HepG2 (cell line): Measurements from ENCODE around the gene RERE. TPM values are rescaled to one million over a fixed set of nuclear protein-coding genes. Genes with fewer than 3 reads are reported as not detected.
A peak's percentile ranks its signal among the peaks of the same experiment; 100 is the strongest.

ENCODE experiments used
- AKNA ChIP-seq: sonication (generic); formaldehyde crosslinking; IDR thresholded peaks from 2 replicates; pipeline ENCODE4 v1.4.0; 2020; ENCODE audit warnings: missing genetic modification reagents, borderline replicate concordance
- CENPT ChIP-seq: sonication (generic); formaldehyde crosslinking; IDR thresholded peaks from 2 replicates; pipeline ENCODE4 v1.8.0; 2022; ENCODE audit warnings: low read depth, mild to moderate bottlenecking, moderate library complexity, missing genetic modification reagents
- EHMT2 ChIP-seq: fragments of 200-600 bp; sonication (generic); IDR thresholded peaks from 2 replicates; pipeline ENCODE4 v1.7.0; 2017; ENCODE audit warnings: antibody characterized with exemption, low read depth, low read length, borderline replicate concordance
- FLYWCH1 ChIP-seq: sonication (generic); formaldehyde crosslinking; IDR thresholded peaks from 2 replicates; pipeline ENCODE4 v1.8.1; 2023; ENCODE audit warnings: mild to moderate bottlenecking, missing genetic modification reagents
- NR2C2 ChIP-seq: sonication (generic); formaldehyde crosslinking; IDR thresholded peaks from 2 replicates; pipeline ENCODE4 v1.4.0; 2020; ENCODE audit warnings: missing genetic modification reagents, mild to moderate bottlenecking, moderate library complexity, borderline replicate concordance
- NR2F6 ChIP-seq, 2 experiments: IDR thresholded peaks; 2 replicates each; pipeline ENCODE4 v1.6.1; 2016; ENCODE audit warnings: antibody characterized with exemption in 1 of 2, mild to moderate bottlenecking in 1 of 2
- SSRP1 ChIP-seq: IDR thresholded peaks from 2 replicates; pipeline ENCODE4 v1.6.1; 2016; ENCODE audit warnings: control low read depth
- THAP9 ChIP-seq: sonication (generic); formaldehyde crosslinking; IDR thresholded peaks from 2 replicates; pipeline ENCODE4; 2020; ENCODE audit warnings: missing genetic modification reagents, mild to moderate bottlenecking, borderline replicate concordance
- ZBTB46 ChIP-seq: sonication (generic); formaldehyde crosslinking; IDR thresholded peaks from 2 replicates; pipeline ENCODE4 v1.4.0; 2020; ENCODE audit warnings: mild to moderate bottlenecking, missing genetic modification reagents, borderline replicate concordance
- ZFX ChIP-seq: sonication (generic); formaldehyde crosslinking; IDR thresholded peaks from 2 replicates; pipeline ENCODE4 v1.4.0; 2020; ENCODE audit warnings: mild to moderate bottlenecking, low read depth, missing genetic modification reagents, moderate library complexity
- ZKSCAN5 ChIP-seq: sonication (generic); formaldehyde crosslinking; IDR thresholded peaks from 2 replicates; pipeline ENCODE4 v1.5.1; 2020; ENCODE audit warnings: mild to moderate bottlenecking, missing genetic modification reagents
- ZNF614 ChIP-seq: IDR thresholded peaks from 2 replicates; pipeline ENCODE4 v1.6.1; 2018; ENCODE audit warnings: missing biosample characterization, missing genetic modification reagents, inconsistent platforms, borderline replicate concordance
- ZNF629 ChIP-seq: sonication (generic); formaldehyde crosslinking; conservative IDR thresholded peaks from 2 replicates; pipeline ENCODE4 v1.5.0; 2020; ENCODE audit warnings: missing genetic modification reagents
- ZNF639 ChIP-seq: conservative IDR thresholded peaks from 2 replicates; pipeline ENCODE4 v1.6.1; 2018; ENCODE audit warnings: missing genetic modification reagents
- ZNF773 ChIP-seq: sonication (generic); formaldehyde crosslinking; IDR thresholded peaks from 2 replicates; pipeline ENCODE4 v1.4.0; 2020; ENCODE audit warnings: missing genetic modification reagents, borderline replicate concordance
- ZNF839 ChIP-seq: sonication (generic); formaldehyde crosslinking; IDR thresholded peaks from 2 replicates; pipeline ENCODE4 v1.4.0; 2020; ENCODE audit warnings: missing genetic modification reagents, mild to moderate bottlenecking, borderline replicate concordance
- polyA plus RNA-seq, 8 experiments: library from polyadenylated mRNA; depleted of rRNA in 3 of 8; stranded (reverse) in 7 of 8; unstranded in 1 of 8; fragments of >200 nt; fragmentation: Illumina TruSeq in 4 of 8; extraction: Trizol in 4 of 8; gene quantifications; 2 replicates each; pipeline versions ENCODE4 v1.2.1 to v1.2.3, GENCODE V29; 2011 to 2016; ENCODE audit warnings: low read depth in 4 of 8, missing spikeins in 1 of 8, mixed read lengths in 1 of 8; ENCODE audit not compliant: insufficient read depth in 1 of 8
- total RNA-seq, 5 experiments: library from RNA; depleted of rRNA; stranded (reverse); fragments of >200 nt; fragmentation: Illumina TruSeq; extraction: Trizol; gene quantifications; 2 replicates each; pipeline ENCODE4 v1.2.3, GENCODE V29; 2016; ENCODE audit warnings: low read depth in 1 of 5
- TF ChIP-seq, protein P1 (sequence below): IDR thresholded peaks from 2 replicates; pipeline ENCODE4 v1.6.1; 2016

Gene RERE
- total and polyA plus RNA-seq, 2 of the 13 experiments (the other 11 are each of a cell fraction or from before 2014, with no cell fraction given), result 18.3 to 21.9 TPM

GRCh38 chr1:8807004-8807403 lies 10.4 kb downstream of the RERE start (continued):
- TF ChIP-seq, protein P1, sequence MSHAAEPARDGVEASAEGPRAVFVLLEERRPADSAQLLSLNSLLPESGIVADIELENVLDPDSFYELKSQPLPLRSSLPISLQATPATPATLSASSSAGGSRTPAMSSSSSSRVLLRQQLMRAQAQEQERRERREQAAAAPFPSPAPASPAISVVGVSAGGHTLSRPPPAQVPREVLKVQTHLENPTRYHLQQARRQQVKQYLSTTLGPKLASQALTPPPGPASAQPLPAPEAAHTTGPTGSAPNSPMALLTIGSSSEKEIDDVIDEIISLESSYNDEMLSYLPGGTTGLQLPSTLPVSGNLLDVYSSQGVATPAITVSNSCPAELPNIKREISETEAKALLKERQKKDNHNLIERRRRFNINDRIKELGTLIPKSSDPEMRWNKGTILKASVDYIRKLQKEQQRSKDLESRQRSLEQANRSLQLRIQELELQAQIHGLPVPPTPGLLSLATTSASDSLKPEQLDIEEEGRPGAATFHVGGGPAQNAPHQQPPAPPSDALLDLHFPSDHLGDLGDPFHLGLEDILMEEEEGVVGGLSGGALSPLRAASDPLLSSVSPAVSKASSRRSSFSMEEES, result no peak
- TF ChIP-seq ZKSCAN5, result no peak
- no peak for TF ChIP-seq ZNF629 (CRISPR knock-in tag)
- no peak for TF ChIP-seq ZNF773 (CRISPR knock-in tag)
- TF ChIP-seq EHMT2, result no peak
- no peak for TF ChIP-seq THAP9 (CRISPR knock-in tag)
- TF ChIP-seq ZNF839 (CRISPR knock-in tag), result no peak
- no peak for TF ChIP-seq FLYWCH1
- no peak for TF ChIP-seq ZNF639 (CRISPR knock-in tag)
- 0 out of 2 replicates have a peak, but pooled peaks have one; percentile 21 for TF ChIP-seq NR2C2 (CRISPR knock-in tag)
- no peak for TF ChIP-seq CENPT (CRISPR knock-in tag)
- TF ChIP-seq ZNF614 (CRISPR knock-in tag), result no peak
- TF ChIP-seq SSRP1, result no peak
- no peak for TF ChIP-seq ZBTB46 (CRISPR knock-in tag)
- no peak for TF ChIP-seq AKNA (CRISPR knock-in tag)
- TF ChIP-seq ZFX (CRISPR knock-in tag), result no peak
- TF ChIP-seq NR2F6 (IDR thresholded peaks at IDR 0.05), result no peak
- TF ChIP-seq NR2F6 (CRISPR knock-in tag; IDR thresholded peaks at IDR 0.05), result 0 out of 2 replicates have a peak, but pooled peaks have one; percentile 31
